HG02678 (cell line): ENCODE data around the gene ASAP3.

Experiments
- ATAC-seq: cut with Tn5 transposase; IDR thresholded peaks from one replicate; pipeline ENCODE4 v1.9.1; 2021; ENCODE audit warnings: mild to moderate bottlenecking, moderate library complexity; ENCODE audit not compliant: unreplicated experiment

Gene ASAP3

GRCh38 chr1:23483321-23484252 is at the start of gene ASAP3:
Gene ASAP3 (minus strand): TSS chr1:23484179. CDS start chr1:23484133, 46 bp downstream.
- ATAC-seq, result no peak

GRCh38 chr1:23533246-23534023 is 49.5 kb upstream of the ASAP3 start:
- ATAC-seq, result no peak

GRCh38 chr1:23531562-23532094 is 47.6 kb upstream of the ASAP3 start:
- ATAC-seq, result no peak

- ATAC-seq, result peak; percentile 52
These were observed 47.0 kb upstream of the ASAP3 start, which contains the start of gene E2F2 for GRCh38 chr1:23530747-23531561. Gene E2F2 (minus strand): TSS chr1:23531233. CDS start chr1:23530793, 440 bp downstream.

GRCh38 chr1:23530087-23530746 is 46.2 kb upstream of the ASAP3 start:
- no peak for ATAC-seq

- ATAC-seq, result no peak
These were observed 45.4 kb upstream of the ASAP3 start for GRCh38 chr1:23529146-23530086.

- ATAC-seq, result peak; percentile 48
These were observed 44.4 kb upstream of the ASAP3 start for GRCh38 chr1:23528250-23528978.

- no peak for ATAC-seq
These were observed 43.9 kb upstream of the ASAP3 start for GRCh38 chr1:23527900-23528249.

- ATAC-seq, result no peak
These were observed 43.4 kb upstream of the ASAP3 start for GRCh38 chr1:23527366-23527765.

GRCh38 chr1:23526329-23527041 is 42.5 kb upstream of the ASAP3 start:
- ATAC-seq, result no peak

GRCh38 chr1:23525558-23526250 is 41.7 kb upstream of the ASAP3 start:
- no peak for ATAC-seq

- ATAC-seq, result no peak
These were observed 40.9 kb upstream of the ASAP3 start for GRCh38 chr1:23524716-23525401.

GRCh38 chr1:23524163-23524562 is 40.2 kb upstream of the ASAP3 start:
- no peak for ATAC-seq

- ATAC-seq, result no peak
These were observed 38.4 kb upstream of the ASAP3 start for GRCh38 chr1:23522244-23522982.

- no peak for ATAC-seq
These were observed 37.6 kb upstream of the ASAP3 start for GRCh38 chr1:23521588-23521987.

- ATAC-seq, result no peak
These were observed 33.6 kb upstream of the ASAP3 start for GRCh38 chr1:23517581-23517980.
